Left ventricle myocardium superior (tissue), 1 donor: ENCODE results near the gene ATP9B. TPM values are rescaled to one million over a fixed set of nuclear protein-coding genes. Genes with fewer than 3 reads are reported as not detected.
"Not testable (repeated sequence)": the region's sequence is repeated elsewhere in the genome, so short reads cannot be mapped to it uniquely, and the experiment has no call there.

Experiments used
- ATAC-seq: fragments of 200-7000 bp; cut with Tn5 transposase; one replicate; pipeline ENCODE4 v1.9.1; 2020; ENCODE audit warnings: mild to moderate bottlenecking, moderate library complexity
- DNase-seq: peaks from one replicate; pipeline ENCODE4 v3.0.0-alpha.2; 2020
- intact Hi-C: fragments of 100-400 bp; cut with micrococcal nuclease; formaldehyde crosslinking; loops from one replicate; pipeline ENCODE4 v1.11.0; 2022
- total RNA-seq: library from RNA; stranded (reverse); fragmentation: NEBNext Ultra II Directional; extraction: Animal tissue kit (Norgen Biotek cat#: 25700); gene quantifications from one replicate; pipeline ENCODE4 v1.2.1, GENCODE V29; 2021
- donor health status: DM: no; HTN: yes; CAD: no; lungs with severe emphysema.

Gene ATP9B
- total RNA-seq, 1 donor from 2014 or later = 14.0 TPM

- intact Hi-C loops = no loop called here
- DNase-seq (no peak), ATAC-seq (peak; percentile 24)
These were observed 189.3 kb downstream of the ATP9B start for GRCh38 chr18:79258447-79258846.

- no peak for DNase-seq
- no peak for ATAC-seq
- intact Hi-C loops = no loop called here
These were observed 190.0 kb downstream of the ATP9B start for GRCh38 chr18:79259218-79259617.

GRCh38 chr18:79260023-79260422 lies 190.8 kb downstream of the ATP9B start:
- no peak for DNase-seq
- intact Hi-C loops = no loop called here

GRCh38 chr18:79260510-79260909 lies 191.3 kb downstream of the ATP9B start:
- no peak for ATAC-seq
- intact Hi-C loops = no loop called here

More at GRCh38 chr18:79260023-79260422, 190.8 kb downstream of the ATP9B start:
- no peak for ATAC-seq

GRCh38 chr18:79265068-79265467 lies 195.9 kb downstream of the ATP9B start:
- DNase-seq, ATAC-seq, intact Hi-C loops: not testable (repeated sequence)

More at GRCh38 chr18:79260510-79260909, 191.3 kb downstream of the ATP9B start:
- no peak for DNase-seq

GRCh38 chr18:79271812-79272211 lies 202.6 kb downstream of the ATP9B start:
- DNase-seq, intact Hi-C loops, ATAC-seq: not testable (repeated sequence)

- no peak for DNase-seq
- intact Hi-C loops = no loop called here
- ATAC-seq = no peak
These were observed 203.7 kb downstream of the ATP9B start for GRCh38 chr18:79272916-79273315.

- DNase-seq = no peak
- no peak for ATAC-seq
- intact Hi-C loops = no loop called here
These were observed 205.6 kb downstream of the ATP9B start for GRCh38 chr18:79274823-79275222.

- intact Hi-C loops = no loop called here
- no peak for ATAC-seq
These were observed 206.3 kb downstream of the ATP9B start for GRCh38 chr18:79275461-79275860.

GRCh38 chr18:79275992-79276391 lies 206.8 kb downstream of the ATP9B start:
- no peak for ATAC-seq
- no peak for DNase-seq
- intact Hi-C loops = no loop called here

More at GRCh38 chr18:79275461-79275860, 206.3 kb downstream of the ATP9B start:
- DNase-seq = no peak

- DNase-seq = no peak
- no peak for ATAC-seq
- intact Hi-C loops = no loop called here
These were observed 209.7 kb downstream of the ATP9B start for GRCh38 chr18:79278896-79279295.

GRCh38 chr18:79283131-79283810 lies 214.1 kb downstream of the ATP9B start:
- no peak for DNase-seq
- intact Hi-C loops = no loop called here
- ATAC-seq = no peak

GRCh38 chr18:79283929-79284328 lies 214.7 kb downstream of the ATP9B start:
- ATAC-seq = no peak
- intact Hi-C loops = no loop called here
- DNase-seq = no peak

- ATAC-seq, intact Hi-C loops, DNase-seq: not testable (repeated sequence)
These were observed 216.0 kb downstream of the ATP9B start for GRCh38 chr18:79285191-79285590.

- ATAC-seq, DNase-seq, intact Hi-C loops: not testable (repeated sequence)
These were observed 221.2 kb downstream of the ATP9B start for GRCh38 chr18:79290409-79290808.

GRCh38 chr18:79290876-79291275 lies 221.7 kb downstream of the ATP9B start:
- intact Hi-C loops = no loop called here
- DNase-seq = no peak
- ATAC-seq = no peak

- intact Hi-C loops = no loop called here
- ATAC-seq = no peak
- DNase-seq = no peak
These were observed 225.0 kb downstream of the ATP9B start for GRCh38 chr18:79294235-79294634.

- no peak for DNase-seq
- ATAC-seq = no peak
- intact Hi-C loops = no loop called here
These were observed 230.1 kb downstream of the ATP9B start for GRCh38 chr18:79299272-79299671.

- no peak for DNase-seq
- intact Hi-C loops = no loop called here
- no peak for ATAC-seq
These were observed 230.5 kb downstream of the ATP9B start for GRCh38 chr18:79299711-79300110.

GRCh38 chr18:79300413-79300812 lies 231.2 kb downstream of the ATP9B start:
- DNase-seq (no peak), ATAC-seq (no peak)
- intact Hi-C loops = no loop called here

GRCh38 chr18:79302120-79302519 lies 232.9 kb downstream of the ATP9B start:
- DNase-seq = no peak
- no peak for ATAC-seq
- intact Hi-C loops = no loop called here
